Measurements from ENCODE around the gene KRTAP3-2.

The KRTAP3-2 gene

DNA sequence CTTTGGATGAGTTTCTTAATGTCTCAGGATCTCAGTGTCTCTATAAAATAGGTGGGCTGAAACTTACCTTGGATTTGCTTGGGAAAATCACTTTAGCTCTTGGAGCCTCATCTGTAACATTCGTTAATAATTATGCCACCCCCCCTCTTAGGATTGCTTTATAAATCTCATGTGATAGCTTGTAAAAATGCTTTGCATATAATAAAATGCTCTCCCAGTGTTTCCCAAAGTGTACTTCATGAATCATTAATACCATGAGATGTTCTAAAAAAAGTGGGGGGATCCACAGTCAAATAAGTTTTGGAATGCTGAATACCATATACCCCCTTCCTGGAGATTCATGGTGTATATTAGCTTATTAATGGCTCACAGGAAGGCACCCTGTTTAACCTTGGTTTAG lies 38.1 kb downstream of the KRTAP3-2 start:
- DNase-seq, result no peak

GRCh38 chr17:40960144-40960543 lies 39.6 kb downstream of the KRTAP3-2 start:
- no peak for DNase-seq

GRCh38 chr17:40958086-40958953 lies 41.4 kb downstream of the KRTAP3-2 start:
- DNase-seq, result no peak

- DNase-seq, result no peak
Measured at GRCh38 chr17:40956401-40957254, 43.1 kb downstream of the KRTAP3-2 start.

DNA sequence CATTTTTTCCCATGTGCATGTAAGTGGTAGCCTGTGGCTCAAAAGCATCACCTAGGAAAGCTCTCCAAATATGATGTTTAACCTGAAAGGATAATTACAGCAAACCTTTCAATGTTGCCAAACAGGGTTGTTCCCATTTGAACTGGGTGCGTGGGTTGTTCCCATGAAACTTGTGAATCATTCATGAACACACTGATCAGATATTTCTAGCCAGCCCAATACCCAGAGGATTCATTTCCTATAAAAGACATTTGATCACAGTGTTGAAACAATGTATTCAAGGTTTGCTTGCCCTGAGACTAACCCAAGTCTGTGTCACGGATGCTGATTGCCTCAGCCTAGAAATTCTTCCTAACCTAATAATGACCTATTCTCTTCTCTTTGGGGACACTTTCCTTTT lies 45.8 kb downstream of the KRTAP3-2 start:
- no peak for DNase-seq

DNA sequence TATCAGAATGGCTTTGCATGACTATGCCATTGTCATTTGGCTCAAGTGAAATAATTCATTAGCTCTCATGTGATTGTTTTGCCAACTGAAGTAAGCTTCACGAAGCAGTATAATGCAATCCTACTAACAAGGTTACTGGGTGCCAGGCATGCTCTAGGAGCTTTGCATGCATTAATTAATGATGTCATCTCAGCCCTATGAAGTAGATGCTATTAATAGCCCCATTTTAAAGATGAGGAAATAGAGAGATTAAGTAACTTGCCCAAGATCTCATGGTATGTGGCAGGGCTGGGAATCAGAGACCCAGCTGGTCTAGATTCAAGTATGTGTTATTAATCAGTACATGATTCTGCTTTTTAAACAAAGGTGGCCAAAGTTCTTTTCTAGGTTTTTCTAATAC lies 47.0 kb downstream of the KRTAP3-2 start:
- no peak for DNase-seq

GRCh38 chr17:40952154-40952553 lies 47.6 kb downstream of the KRTAP3-2 start:
- DNase-seq, result no peak

DNA sequence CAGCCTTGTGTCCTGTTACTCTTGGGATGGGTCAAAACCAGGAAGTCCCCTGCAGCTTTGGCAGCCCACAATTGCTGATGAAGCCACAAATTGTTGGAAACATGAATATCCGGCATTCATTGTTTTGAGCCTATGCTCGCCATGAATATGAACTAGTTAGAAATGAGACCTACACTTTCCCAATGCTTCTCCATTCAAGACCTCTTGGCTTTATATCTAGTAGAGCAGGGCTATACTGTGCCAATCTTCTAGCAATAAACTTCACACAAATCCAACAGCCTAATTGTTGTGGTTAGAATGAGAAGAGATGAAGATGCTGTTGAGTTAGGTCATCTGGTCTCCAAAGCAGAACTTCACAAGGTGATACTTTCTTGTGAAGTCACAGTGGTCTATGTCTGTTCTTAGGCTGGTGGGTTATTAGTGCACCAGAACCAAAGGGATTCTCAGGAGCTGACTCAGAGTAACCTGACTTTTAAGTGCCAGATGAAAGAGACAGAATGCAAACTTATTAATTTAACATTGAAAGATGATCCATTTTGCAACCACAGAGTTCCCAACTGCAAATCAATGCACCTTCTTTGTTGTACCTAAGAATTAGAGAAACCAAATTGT lies 48.6 kb downstream of the KRTAP3-2 start:
- DNase-seq, result no peak

DNA sequence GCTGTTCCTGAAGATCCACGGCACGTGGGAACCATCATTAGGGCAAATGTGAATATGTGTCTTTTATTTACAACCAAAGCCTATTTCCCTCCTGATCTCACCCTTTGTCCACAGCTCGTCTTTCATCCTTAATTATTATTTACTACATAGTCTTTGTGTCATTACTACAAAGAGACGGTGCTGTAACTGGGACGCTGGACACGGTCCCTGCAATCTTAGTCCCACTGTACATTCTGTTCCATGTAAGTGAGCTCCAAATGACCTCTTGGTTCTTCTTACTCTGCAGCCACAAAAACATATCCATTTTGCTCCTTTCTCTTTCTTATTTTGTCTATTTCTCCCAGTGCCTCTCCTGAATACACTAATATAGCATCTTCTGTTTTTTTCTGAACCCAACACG lies 49.5 kb downstream of the KRTAP3-2 start:
- DNase-seq, result no peak

DNA sequence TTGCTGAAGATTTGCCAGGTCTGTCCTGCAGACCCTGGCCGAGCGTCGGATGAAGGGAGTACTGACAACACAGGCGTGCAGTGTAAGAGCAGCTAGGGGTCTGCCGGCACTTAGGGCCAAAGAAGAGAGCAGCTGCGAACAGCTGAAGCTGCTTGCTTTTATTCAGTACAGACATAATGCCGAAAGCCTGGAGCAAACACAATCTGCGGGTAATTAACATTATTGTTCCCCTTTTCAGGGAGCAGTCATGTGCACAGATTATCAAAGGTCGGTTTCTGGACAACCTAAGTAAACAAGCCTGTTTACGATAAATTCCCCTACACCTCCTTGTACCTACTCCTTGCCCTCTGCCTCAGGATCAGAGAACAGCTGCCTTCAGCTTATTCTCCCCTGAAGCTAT lies 50.3 kb downstream of the KRTAP3-2 start:
- no peak for DNase-seq
